Measurements from ENCODE around the gene CXCL6.

The CXCL6 gene

DNA sequence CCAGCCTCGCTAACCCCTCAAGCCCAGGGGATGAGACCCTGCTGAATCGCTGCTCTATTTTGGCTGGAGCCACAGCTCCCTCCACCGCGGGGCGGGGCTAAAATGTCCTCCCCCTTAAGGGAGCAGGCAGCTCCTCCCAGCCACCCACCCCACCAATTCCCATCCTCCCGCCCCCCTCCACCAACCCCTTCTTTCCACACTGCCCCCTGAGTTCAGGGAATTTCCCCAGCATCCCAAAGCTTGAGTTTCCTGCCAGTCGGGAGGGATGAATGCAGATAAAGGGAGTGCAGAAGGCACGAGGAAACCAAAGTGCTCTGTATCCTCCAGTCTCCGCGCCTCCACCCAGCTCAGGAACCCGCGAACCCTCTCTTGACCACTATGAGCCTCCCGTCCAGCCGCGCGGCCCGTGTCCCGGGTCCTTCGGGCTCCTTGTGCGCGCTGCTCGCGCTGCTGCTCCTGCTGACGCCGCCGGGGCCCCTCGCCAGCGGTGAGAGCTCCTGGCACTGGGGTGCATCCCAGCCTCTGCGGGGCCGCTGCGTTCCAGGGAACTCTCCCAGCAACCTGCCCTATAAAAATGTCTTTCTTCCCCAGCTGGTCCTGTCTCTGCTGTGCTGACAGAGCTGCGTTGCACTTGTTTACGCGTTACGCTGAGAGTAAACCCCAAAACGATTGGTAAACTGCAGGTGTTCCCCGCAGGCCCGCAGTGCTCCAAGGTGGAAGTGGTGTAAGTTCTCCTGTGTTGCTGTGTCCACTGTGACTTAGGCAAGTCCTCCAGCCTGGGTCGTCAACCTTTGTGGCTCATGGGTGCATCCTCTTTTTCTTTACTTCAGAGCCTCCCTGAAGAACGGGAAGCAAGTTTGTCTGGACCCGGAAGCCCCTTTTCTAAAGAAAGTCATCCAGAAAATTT, at the start of gene CXCL6:
Gene CXCL6, plus strand, starts transcription at position 306 of the 907 bp plus-strand sequence. Its CDS starts 73 bp downstream, at position 379.
- no peak for DNase-seq (ENCODE audit: low read depth in 2 of 2, low spot score in 1 of 2)

DNA sequence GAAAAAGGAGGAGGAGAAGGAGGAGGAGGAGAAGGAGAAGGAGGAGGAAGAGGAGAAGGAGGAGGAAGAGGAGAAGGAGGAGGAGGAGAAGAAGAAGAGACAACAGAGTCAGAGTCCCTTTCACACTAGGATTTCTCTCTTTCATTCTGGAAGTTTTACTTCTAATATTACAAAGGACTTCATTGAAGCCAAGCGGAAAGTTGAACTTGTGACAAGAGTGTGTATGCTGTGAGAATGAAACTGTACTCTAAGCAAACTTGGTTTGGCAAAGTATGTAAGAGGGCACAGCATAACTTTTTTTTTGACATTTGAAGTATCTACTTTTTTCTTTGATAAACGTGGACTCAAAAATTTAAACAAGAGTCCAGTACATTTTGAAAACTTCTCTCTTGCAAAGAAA, 48.1 kb upstream of the CXCL6 start:
- no peak for DNase-seq (ENCODE audit: low read depth in 2 of 2, low spot score in 1 of 2)

DNA sequence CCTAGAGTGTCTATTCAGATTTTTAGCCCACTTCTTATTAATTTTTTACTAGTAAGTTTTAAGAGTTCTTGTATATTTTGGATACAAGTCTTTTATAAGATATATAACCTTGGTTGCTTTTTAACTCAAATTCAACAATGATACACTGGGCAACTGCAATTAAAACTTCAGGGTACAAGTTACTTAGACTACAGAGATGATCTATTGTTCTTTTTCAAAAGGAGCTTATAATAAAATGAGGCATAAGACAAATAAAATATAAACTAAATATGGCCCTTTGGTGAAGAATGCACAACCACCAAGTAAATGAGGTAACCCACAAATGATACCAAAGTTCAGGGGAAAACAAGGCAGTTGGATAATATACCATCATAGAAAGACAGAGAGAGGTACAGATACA, 37.6 kb upstream of the CXCL6 start:
- no peak for DNase-seq (ENCODE audit: low read depth in 2 of 2, low spot score in 1 of 2)

DNA sequence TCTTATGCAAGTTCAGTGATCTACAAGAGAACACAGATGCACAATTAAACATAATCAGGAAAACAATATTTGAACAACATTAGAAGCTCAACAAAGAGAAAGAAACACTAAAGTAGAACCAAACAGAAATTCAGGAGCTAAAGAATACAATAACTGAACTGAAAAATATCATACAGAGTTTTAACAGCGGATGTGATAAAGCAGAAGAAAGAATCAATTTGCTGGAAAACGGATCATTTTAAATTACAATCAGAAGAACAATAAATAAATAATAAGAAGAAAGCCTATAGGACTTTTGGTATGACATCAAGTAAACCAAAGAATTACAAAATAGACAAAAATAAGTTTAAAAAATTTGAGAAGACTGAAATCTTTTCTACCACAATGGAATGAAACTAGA, 36.3 kb upstream of the CXCL6 start:
- no peak for DNase-seq (ENCODE audit: low read depth in 2 of 2, low spot score in 1 of 2)

DNA sequence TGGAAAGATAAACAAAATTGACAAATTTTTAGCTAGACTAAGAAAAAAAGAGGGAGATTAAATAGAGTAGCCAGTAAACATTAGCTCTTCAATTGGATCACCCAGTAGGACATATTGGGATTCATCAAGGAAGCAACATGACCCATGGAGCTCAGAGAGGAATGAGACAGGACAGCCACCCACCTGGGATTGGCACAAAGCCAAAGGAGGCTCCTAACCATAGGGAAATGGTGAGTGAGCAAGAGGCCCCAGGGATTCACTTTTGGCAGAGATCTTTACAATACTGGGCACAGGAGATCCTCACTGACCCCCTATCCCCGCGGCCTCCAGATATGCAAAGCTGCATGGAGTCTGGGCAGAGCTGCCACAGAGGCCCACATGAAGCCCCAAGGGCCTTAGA, 34.8 kb upstream of the CXCL6 start:
- DNase-seq (ENCODE audit: low read depth in 2 of 2, low spot score in 1 of 2): no peak

DNA sequence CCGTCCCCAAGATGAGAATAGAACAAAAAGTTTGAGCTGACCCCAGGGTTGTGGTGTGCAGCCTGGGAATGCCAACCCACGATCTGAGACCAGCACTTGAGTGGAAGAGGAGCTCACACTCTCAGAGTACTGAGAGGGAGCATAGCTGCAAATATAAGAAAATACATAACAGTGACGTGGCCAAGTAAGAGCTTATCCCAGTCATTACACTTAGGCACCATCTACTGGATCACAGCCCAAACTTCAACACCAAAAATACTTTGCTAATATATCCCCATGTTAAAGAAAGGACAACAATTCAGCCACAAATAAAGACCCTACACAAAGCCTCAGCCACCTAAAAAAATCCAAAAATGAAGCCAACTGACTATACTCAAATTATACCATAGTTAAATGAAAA, 33.3 kb upstream of the CXCL6 start:
- no peak for DNase-seq (ENCODE audit: low read depth in 2 of 2, low spot score in 1 of 2)

DNA sequence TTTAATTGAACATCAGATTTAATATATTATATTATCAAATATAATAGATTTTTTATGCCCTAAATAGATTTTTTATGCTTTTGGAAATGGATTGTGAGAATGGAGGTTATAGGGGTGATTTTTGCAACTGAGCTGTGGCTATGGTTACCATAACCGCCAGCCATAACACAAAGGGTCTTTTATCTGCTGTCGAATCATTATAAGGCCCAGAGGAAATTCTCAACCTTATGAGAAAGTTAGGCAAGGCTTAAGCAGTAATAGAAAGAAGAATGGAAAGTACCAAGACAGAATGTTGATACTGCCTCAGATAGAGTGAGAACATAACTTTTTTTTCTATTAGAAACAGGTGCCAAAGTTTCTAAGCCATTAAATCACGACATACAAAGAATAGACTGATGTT, 26.3 kb upstream of the CXCL6 start:
- no peak for DNase-seq (ENCODE audit: low read depth in 2 of 2, low spot score in 1 of 2)

DNA sequence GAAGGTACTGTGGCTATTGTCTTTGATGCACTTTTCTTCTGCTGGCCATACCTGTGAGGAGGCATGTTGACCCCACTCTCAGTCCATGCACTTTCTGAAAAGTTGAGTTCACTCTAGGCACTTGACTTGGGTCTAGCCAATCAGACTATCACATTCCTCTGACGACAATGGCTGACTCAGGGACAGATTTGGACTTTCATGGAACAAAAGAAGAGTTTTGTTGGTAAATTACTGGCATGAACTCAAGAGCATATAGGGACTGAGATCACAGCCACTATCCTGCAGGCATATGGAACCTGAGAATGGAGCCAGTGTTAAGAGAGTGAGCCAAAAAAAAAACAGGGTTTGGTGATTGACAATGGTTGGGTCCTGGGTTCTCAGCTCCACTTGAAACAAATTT, 24.6 kb upstream of the CXCL6 start:
- no peak for DNase-seq (ENCODE audit: low read depth in 2 of 2, low spot score in 1 of 2)

DNA sequence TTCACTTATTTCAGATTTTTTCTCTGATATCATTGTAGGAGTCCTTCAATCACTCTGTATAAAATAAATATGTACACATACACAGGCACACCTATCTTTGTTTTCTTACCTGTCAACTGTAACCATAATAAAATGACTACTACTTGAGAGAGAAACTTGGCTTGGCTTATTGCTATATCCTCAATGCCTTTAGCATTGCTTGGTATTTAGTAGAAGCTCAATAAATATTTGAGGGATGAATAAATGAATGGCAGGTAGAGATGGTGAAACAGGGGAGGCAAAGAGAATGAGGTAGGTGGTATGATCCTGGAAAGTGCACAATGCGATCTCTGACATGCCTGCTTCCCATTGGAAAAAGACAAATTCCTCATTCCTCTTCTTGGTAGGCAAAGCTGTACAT, 21.8 kb upstream of the CXCL6 start:
- DNase-seq (ENCODE audit: low read depth in 2 of 2, low spot score in 1 of 2): no peak

DNA sequence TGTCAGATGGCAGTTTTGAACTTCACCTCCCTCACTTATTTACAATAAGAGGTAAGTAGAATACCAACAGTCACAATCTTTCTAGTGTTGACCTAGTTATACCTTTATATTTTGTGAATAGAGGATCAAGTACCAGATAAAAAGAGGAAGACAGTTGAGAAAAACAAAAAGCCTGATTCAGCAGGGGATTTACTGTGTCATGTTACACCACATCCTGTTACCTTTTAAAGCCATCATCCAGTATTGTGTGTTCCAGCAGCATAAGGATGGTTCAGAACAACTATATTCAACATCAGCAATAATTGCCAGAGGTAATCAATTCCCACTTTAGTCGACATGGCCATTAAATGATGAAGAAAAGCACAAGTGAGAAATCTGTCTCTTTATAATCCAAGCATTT, 21.3 kb upstream of the CXCL6 start:
- DNase-seq (ENCODE audit: low read depth in 2 of 2, low spot score in 1 of 2): no peak

DNA sequence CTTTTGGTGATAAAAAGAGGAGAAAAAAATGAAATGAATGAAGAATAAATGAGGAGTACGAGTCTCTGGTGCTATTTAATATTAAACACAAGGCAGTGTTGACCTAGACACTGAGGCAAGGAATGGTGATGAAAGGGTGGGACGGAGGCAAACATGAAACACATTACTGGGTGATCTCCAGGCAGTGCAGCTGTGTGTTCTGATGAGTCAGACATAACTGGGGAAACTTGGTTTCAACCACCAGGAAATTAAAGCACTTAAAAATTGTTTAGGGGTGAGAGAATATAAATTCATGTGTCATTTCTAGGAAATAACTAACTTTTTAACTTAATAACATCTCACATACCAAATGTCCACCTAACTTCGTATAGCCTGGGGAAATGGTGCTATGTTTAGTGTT, 19.7 kb upstream of the CXCL6 start:
- no peak for DNase-seq (ENCODE audit: low read depth in 2 of 2, low spot score in 1 of 2)

DNA sequence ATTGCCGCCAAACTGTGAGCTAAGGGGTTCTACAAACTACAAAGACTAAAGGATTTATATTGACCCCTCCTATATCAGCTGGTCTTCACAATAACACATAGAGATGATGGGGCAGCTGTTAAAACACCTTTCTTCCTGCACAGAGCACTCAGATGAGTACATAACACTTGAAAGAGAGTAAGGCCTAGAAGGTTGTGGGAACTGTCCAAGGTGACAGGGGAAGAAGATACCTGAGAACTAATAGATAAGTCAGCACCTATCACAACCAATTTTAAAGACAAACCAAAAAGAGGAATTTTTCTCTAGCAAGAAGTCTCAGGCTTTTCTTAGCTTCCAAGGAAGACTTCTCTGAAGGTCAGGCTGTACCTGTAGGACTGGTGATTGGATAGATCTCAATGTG, 19.1 kb upstream of the CXCL6 start:
- DNase-seq (ENCODE audit: low read depth in 2 of 2, low spot score in 1 of 2): no peak

DNA sequence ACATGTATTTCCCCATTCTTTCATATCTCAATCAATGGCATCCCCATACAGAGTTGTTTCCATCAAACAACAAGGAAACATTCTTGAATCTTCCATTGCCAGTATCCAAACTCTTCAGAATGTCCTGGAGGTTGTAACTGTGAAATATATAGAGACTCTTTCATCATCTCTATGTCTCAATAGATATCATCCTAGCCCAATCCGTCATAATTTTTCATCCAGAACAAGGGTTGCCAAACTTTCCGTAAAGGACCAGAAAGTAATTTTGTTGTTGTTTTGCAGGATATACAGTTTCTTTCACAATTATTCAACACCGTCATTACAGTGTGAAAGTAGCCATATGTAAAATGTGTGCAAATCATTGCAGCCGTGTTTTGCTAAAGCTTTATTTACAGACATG, 15.2 kb upstream of the CXCL6 start:
- DNase-seq (ENCODE audit: low read depth in 2 of 2, low spot score in 1 of 2): no peak

DNA sequence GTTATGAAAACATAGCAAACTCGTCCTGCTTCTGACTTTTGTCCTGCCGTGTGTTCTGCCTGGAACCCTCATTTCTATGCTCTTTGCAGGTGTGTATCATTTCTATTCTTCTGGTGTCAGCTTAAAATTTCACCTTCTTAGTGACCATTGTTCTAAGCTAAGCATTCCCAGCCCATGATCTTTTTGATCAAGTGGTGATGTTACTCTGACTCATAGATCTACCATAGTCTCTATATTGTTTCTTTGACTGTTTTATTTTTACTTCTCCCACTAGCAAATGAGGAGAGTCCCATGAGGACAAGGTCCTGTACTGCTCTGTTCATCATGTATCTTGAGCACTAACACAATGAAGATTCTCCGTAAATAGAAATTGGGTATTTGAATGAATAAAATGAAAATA, 14.1 kb upstream of the CXCL6 start:
- no peak for DNase-seq (ENCODE audit: low read depth in 2 of 2, low spot score in 1 of 2)

DNA sequence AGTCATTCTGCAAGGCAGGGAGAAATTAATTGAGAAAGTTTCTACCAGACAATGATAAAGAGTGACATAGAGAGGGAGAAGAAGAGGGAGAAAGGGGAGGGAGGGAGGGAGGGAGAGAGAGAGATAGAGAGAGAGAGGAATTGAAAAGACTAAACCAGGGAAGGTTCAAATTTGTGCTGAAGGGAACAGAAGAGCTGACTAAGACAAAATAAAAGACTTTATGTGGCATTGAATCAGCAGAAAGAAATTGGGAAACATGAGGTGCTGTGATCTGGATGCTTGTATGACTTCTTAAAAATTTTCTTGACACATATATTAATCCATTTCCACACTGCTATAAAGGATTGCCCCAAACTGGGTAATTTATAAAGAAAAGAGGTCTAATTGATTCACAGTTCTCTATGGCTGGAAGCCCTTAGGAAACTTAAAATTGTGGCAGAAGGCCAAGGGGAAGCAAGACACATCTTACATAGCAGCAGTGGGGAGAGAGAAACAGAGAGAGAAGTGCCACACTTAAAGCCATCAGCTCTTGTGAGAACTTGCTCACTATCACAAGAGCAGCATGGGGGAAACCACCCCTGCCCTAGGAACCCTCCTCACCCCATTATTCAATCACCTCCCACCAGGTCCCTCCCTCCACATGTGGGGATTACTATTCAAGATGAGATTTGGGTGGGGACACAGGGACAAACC, 13.5 kb upstream of the CXCL6 start:
- no peak for DNase-seq (ENCODE audit: low read depth in 2 of 2, low spot score in 1 of 2)

DNA sequence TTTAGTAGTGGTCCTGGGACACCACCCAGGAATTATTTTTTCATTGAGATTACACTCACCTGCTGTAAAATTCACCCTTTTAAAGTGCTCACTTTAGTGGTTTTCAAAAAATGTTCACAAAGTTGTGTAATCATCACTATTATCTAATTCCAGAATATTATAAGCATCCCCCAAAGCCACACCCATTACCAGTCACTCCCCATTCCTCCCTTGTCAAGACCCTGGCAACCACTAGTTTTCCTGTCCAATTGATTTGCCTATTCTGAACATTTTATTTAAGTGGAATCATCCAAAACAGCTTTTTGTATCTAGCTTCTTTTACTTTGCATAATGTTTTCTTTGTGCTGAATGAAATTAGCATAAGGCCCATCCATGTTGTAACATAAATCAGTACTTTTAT, 12.7 kb upstream of the CXCL6 start:
- DNase-seq (ENCODE audit: low read depth in 2 of 2, low spot score in 1 of 2): no peak

DNA sequence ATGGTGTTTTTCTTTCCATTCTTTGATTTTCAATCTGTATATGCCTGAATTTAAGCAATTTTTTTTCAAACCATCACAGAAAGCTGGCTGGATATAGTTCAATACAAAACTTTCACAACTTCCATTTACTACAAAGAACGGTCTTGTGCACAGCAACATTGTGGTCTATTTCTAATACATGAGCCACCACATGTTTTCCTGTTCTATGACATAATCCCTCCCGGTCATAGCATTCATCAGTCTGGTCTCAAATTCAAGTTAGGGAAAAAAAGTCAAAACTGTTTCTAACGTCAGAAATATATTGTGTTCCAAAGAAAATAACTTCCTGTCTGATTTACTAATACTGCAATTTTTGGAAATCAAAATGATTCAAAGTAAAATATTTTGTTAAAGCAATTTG, 7.5 kb upstream of the CXCL6 start:
- DNase-seq (ENCODE audit: low read depth in 2 of 2, low spot score in 1 of 2): no peak

DNA sequence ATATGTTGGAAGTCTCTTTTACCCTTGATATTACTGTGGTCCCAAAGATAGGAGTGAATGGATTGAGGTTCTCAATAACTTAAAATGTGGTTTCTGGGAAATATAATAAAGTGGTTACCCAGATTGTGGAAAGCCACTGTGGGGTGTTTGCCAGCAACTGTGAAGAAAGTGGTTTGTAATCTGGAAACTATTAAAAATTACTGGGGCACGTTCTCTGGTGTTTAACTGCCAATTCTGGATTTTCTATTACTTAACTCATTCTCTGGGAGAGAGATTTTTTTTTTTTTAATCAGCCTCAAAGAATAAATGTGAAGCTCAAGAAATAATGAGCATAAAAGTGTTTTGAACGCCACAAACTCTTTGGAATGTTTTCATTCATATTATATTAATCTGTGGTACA, 4.9 kb upstream of the CXCL6 start:
- DNase-seq (ENCODE audit: low read depth in 2 of 2, low spot score in 1 of 2): no peak

DNA sequence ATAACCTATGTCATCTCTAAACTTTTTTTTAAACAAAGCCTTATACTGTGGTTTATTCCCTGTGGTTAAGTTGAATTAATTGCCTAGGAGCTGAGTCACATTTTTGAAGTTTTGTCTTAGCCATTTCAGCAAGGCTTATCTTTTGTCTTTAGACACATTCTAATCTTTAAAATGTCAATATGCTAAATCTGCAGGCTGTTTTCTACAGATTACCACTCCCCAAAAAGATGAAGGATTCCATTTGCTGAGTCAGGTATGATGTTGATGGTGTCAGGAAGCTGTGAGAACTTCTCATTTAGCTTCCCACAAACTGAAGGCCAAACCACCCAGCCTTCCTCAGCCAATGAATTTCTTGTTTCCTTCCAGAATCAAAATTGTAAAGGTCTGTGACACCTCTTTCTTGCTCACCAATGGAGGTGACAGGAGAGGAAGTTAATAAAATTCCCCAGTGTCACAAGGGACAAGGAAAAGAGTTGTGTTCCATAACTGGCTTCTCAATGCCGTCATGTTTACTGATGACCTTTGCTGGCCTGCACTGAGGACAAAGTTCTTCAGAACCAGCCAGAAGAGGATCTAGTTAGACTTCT, 3.7 kb upstream of the CXCL6 start:
- no peak for DNase-seq (ENCODE audit: low read depth in 2 of 2, low spot score in 1 of 2)

DNA sequence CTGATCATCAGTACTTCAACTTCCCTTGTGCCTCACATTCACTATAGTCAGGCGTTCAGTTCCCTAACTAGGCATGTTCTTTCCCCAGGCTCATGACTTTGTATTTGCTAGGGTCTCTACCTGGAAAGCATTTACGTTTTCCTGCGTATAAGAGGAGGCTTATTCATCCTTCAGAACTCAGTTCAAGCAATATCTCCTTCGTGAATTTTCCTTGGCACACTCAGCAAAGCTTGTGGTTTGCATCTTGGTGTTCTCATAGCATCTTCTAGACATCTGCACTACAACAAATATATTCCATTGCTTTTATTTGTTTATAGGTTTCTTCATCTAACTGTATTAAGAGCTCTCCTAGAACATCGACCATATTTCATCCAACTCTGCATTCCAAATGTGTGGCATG, 2.6 kb downstream of the CXCL6 start:
- no peak for DNase-seq (ENCODE audit: low read depth in 2 of 2, low spot score in 1 of 2)

DNA sequence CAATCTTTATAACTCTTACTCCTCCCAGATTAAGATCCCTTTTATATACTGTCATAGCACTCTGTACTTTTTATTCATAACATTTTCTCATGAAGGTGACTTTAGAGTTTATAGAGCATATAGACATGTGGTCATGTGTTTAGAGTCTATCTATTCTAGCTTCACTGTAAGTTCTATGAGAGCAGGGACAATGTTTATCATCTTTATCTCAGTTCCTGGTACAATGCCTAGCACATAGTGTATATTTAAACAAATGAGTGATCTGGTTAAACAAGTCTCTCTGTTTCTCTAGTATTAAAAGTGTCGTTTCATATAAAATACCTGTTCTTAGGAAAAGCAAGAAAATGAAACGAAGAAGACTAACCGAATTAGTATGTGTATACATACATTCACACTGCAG, 3.2 kb downstream of the CXCL6 start:
- no peak for DNase-seq (ENCODE audit: low read depth in 2 of 2, low spot score in 1 of 2)

DNA sequence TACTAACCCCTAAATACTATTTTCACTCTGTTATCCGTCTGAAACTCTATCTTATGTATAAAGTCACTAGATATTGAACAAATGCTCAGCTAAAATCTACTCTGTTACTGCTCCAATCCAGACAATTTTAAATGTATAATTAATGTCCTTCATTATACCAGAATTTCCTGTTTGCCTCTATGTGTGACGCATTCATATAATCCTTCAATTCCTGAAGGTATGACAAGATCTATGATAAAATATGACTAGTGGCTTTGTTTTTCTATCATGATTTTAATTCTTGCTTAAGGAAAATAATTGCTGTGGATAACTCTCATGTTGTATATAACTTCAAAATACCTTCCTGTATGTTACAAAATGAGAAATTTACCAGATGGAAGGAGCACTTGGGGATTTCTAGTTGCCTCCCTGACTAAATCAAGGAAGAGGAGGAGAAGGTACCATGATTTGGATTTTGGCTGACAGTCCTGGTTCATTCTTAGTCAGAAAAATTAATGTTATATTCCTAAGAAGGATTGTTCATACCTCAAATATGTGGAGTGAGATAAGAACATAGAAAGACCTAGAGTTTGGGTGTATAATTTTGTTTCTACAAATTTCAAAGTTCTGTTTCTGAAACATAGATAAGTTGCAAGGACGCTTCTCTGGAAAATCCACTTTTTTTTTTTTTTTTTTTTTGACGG, 4.9 kb downstream of the CXCL6 start:
- DNase-seq (ENCODE audit: low read depth in 2 of 2, low spot score in 1 of 2): no peak
